Inflammatory macrophage treated with lipopolysaccharide for 4 hours (primary cell): ENCODE measurements around the gene CEMP1.
A peak's percentile ranks its signal among the peaks of the same experiment; 100 is the strongest.

Experiments used
- DNase-seq: peaks from one replicate; pipeline ENCODE4 v3.0.0-alpha.2; 2020

Gene CEMP1

GRCh38 chr16:2500430-2500917, 30.7 kb downstream of the CEMP1 start:
- DNase-seq: no peak

GRCh38 chr16:2499890-2500429, 31.2 kb downstream of the CEMP1 start:
- DNase-seq: no peak

GRCh38 chr16:2499454-2499853, 31.8 kb downstream of the CEMP1 start:
- no peak for DNase-seq

- DNase-seq: no peak
These were observed 32.5 kb downstream of the CEMP1 start for GRCh38 chr16:2498531-2499253.

- no peak for DNase-seq
These were observed 33.3 kb downstream of the CEMP1 start for GRCh38 chr16:2497695-2498484.

- no peak for DNase-seq
These were observed 34.0 kb downstream of the CEMP1 start for GRCh38 chr16:2497116-2497630.

- DNase-seq: no peak
These were observed 34.7 kb downstream of the CEMP1 start for GRCh38 chr16:2496223-2497115.

- DNase-seq: no peak
These were observed 36.2 kb downstream of the CEMP1 start for GRCh38 chr16:2495041-2495440.

GRCh38 chr16:2494616-2495015, 36.6 kb downstream of the CEMP1 start:
- no peak for DNase-seq

GRCh38 chr16:2493605-2494004, 37.6 kb downstream of the CEMP1 start:
- no peak for DNase-seq

GRCh38 chr16:2492292-2492691, 38.9 kb downstream of the CEMP1 start:
- no peak for DNase-seq

GRCh38 chr16:2490190-2491105, 40.8 kb downstream of the CEMP1 start:
- no peak for DNase-seq

GRCh38 chr16:2489581-2489980, 41.6 kb downstream of the CEMP1 start:
- DNase-seq: no peak

GRCh38 chr16:2487903-2488531, 43.2 kb downstream of the CEMP1 start:
- DNase-seq: peak; percentile 88

- no peak for DNase-seq
These were observed 43.7 kb downstream of the CEMP1 start for GRCh38 chr16:2487517-2487842.

GRCh38 chr16:2486645-2487516, 44.3 kb downstream of the CEMP1 start:
- peak; percentile 70 for DNase-seq

GRCh38 chr16:2485811-2486507, 45.2 kb downstream of the CEMP1 start:
- DNase-seq: no peak

- no peak for DNase-seq
These were observed 46.2 kb downstream of the CEMP1 start for GRCh38 chr16:2484898-2485508.
